Astrocyte (in vitro differentiated cells and primary cell): ENCODE measurements around the gene C15orf62.

Source experiments
- CTCF ChIP-seq: IDR thresholded peaks from 2 replicates; pipeline ENCODE4 v1.5.1; 2011; ENCODE audit warnings: low read depth, mild to moderate bottlenecking, inconsistent platforms, low read length, moderate library complexity; ENCODE audit not compliant: insufficient read depth
- EZH2 ChIP-seq: IDR thresholded peaks from 2 replicates; pipeline ENCODE4 v1.6.1; 2012; ENCODE audit warnings: mild to moderate bottlenecking, low read length, inconsistent platforms; ENCODE audit not compliant: insufficient read depth

GRCh38 chr15:40739854-40740253, 29.9 kb upstream of the C15orf62 start:
- TF ChIP-seq CTCF (no peak), EZH2 (no peak)
